Endothelial cell of umbilical vein (primary cell): ENCODE measurements around the gene SFXN3. TPM values are rescaled to one million over a fixed set of nuclear protein-coding genes. Genes with fewer than 3 reads are reported as not detected.

Experiments used
- BruUV-seq: library from RNA; stranded (reverse); fragments of 400-500 nt; replicated peaks from 2 replicates; lab custom pipeline; 2021; lab: Mats Ljungman, UMichigan
- CTCF ChIA-PET: fragments of 300-600, 350-600 bp; sonication (Branson Sonifier 250); formaldehyde crosslinking; loops from one replicate; lab custom pipeline; 2021; ENCODE audit warnings: antibody characterized with exemption, inconsistent platforms; lab: Charles Lee
- POLR2A ChIA-PET: fragments of 300-600, 350-600 bp; sonication (Branson Sonifier 250); formaldehyde crosslinking; loops from one replicate; lab custom pipeline; 2021; ENCODE audit warnings: antibody characterized with exemption, inconsistent platforms; lab: Charles Lee
- DNase-seq: peaks from one replicate; pipeline ENCODE4 v3.0.0-alpha.2; 2011; ENCODE audit warnings: low read depth, low spot score
- FAIRE-seq: peaks from 2 replicates; lab custom pipeline; 2011; peaks lifted over from hg19 to GRCh38; lab: Jason Lieb, UNC
- H2AFZ ChIP-seq: 2 replicates; pipeline ENCODE4 v1.6.0; 2012; ENCODE audit warnings: low read depth, low read length, control low read depth, inconsistent platforms
- H3K27ac ChIP-seq: 2 replicates; pipeline ENCODE4 v1.5.1; 2011; ENCODE audit warnings: low read depth, mild to moderate bottlenecking, control low read depth, low read length, moderate library complexity; ENCODE audit not compliant: insufficient read depth
- H3K27me3 ChIP-seq, 2 experiments: 2 replicates each; pipeline versions ENCODE4 v1.6.0 to v1.6.1; 2011; ENCODE audit warnings: low read length in 2 of 2, mixed read lengths in 1 of 2; ENCODE audit not compliant: control insufficient read depth in 2 of 2, insufficient read depth in 2 of 2
- H3K36me3 ChIP-seq, 2 experiments: 2 replicates in 1 of 2; 3 replicates in 1 of 2; pipeline ENCODE4 v1.5.1; 2011; ENCODE audit warnings: low read length in 2 of 2, mild to moderate bottlenecking in 1 of 2, moderate library complexity in 1 of 2; ENCODE audit not compliant: control insufficient read depth in 2 of 2, insufficient read depth in 2 of 2; ENCODE audit errors: extremely low read depth in 1 of 2
- H3K4me1 ChIP-seq: 3 replicates; pipeline ENCODE4 v1.5.1; 2011; ENCODE audit warnings: mild to moderate bottlenecking, low read length; ENCODE audit not compliant: control insufficient read depth, insufficient read depth; ENCODE audit errors: extremely low read depth
- H3K4me2 ChIP-seq: 2 replicates; pipeline ENCODE4 v1.6.1; 2011; ENCODE audit warnings: low read length, control low read depth, mixed read lengths; ENCODE audit not compliant: insufficient read depth
- H3K4me3 ChIP-seq, 3 experiments: fragments of 200-600 bp in 1 of 3; sonication (generic), shearing (Covaris generic) in 1 of 3; replicated peaks in 1 of 3; 2 replicates each; pipeline ENCODE4 v1.5.1; 2011 to 2016; ENCODE audit warnings: control low read depth in 3 of 3, low read length in 3 of 3, mild to moderate bottlenecking in 2 of 3, inconsistent platforms in 1 of 3, low read depth in 1 of 3, moderate library complexity in 1 of 3; ENCODE audit not compliant: insufficient read depth in 1 of 3
- H3K79me2 ChIP-seq: 2 replicates; pipeline ENCODE4 v1.6.0; 2012; ENCODE audit warnings: low read length, inconsistent platforms; ENCODE audit not compliant: control insufficient read depth, insufficient read depth
- H3K9ac ChIP-seq: replicated peaks from 2 replicates; pipeline ENCODE3; 2011; ENCODE audit warnings: low read length, control low read depth; ENCODE audit not compliant: insufficient read depth; ENCODE audit errors: extremely low read depth
- H3K9me1 ChIP-seq: replicated peaks from 3 replicates; pipeline ENCODE4 v1.6.0; 2011; ENCODE audit warnings: mild to moderate bottlenecking, low read length; ENCODE audit not compliant: control insufficient read depth, insufficient read depth; ENCODE audit errors: extremely low read depth
- H3K9me3 ChIP-seq: replicated peaks from 2 replicates; pipeline ENCODE4 v1.5.1; 2012; ENCODE audit warnings: low read length, inconsistent platforms; ENCODE audit not compliant: control insufficient read depth, insufficient read depth
- H4K20me1 ChIP-seq: replicated peaks from 2 replicates; pipeline ENCODE3; 2011; ENCODE audit warnings: mild to moderate bottlenecking, low read length; ENCODE audit not compliant: control insufficient read depth, insufficient read depth; ENCODE audit errors: extremely low read depth
- EZH2 ChIP-seq: IDR thresholded peaks from 2 replicates; pipeline ENCODE4 v1.6.1; 2012; ENCODE audit warnings: borderline replicate concordance, low read depth, mild to moderate bottlenecking, moderate library complexity, low read length, inconsistent platforms; ENCODE audit not compliant: severe bottlenecking
- FOS ChIP-seq: IDR thresholded peaks from 2 replicates; pipeline ENCODE4 v1.6.1; 2011; ENCODE audit warnings: mild to moderate bottlenecking, low read length, moderate library complexity, borderline replicate concordance; ENCODE audit not compliant: insufficient read depth
- GATA2 ChIP-seq: IDR thresholded peaks from 2 replicates; pipeline ENCODE4 v1.7.0; 2011; ENCODE audit warnings: low read depth, mild to moderate bottlenecking, moderate library complexity, mixed read lengths, low read length; ENCODE audit not compliant: insufficient read length, insufficient read depth
- JUN ChIP-seq: IDR thresholded peaks from 2 replicates; pipeline ENCODE4 v1.6.1; 2011; ENCODE audit warnings: borderline replicate concordance, low read depth; ENCODE audit not compliant: insufficient read length, insufficient read depth
- MAX ChIP-seq: IDR thresholded peaks from 2 replicates; pipeline ENCODE4 v1.6.1; 2011; ENCODE audit not compliant: insufficient read depth, insufficient read length
- MYC ChIP-seq: IDR thresholded peaks from one replicate; pipeline ENCODE4 v1.6.1; 2011; ENCODE audit warnings: mild to moderate bottlenecking, low read depth, low read length
- POLR2A ChIP-seq: IDR thresholded peaks from 2 replicates; pipeline ENCODE4 v1.6.1; 2012; ENCODE audit warnings: low read depth, mild to moderate bottlenecking, control low read depth, low read length
- POLR2AphosphoS5 ChIP-seq: IDR thresholded peaks from 2 replicates; pipeline ENCODE4 v1.6.1; 2012; ENCODE audit warnings: low read depth, mild to moderate bottlenecking, control low read depth, low read length, moderate library complexity; ENCODE audit not compliant: insufficient read depth
- dilution Hi-C: fragments of 300-500 bp; cut with MboI; formaldehyde crosslinking; loops from one replicate; pipeline ENCODE4 v1.15.0; 2019; ENCODE audit warnings: low sequenced_read_pairs; ENCODE audit not compliant: extremely low pct_ligation_motif_present
- intact Hi-C: fragments of 100-400 bp; cut with micrococcal nuclease; formaldehyde crosslinking; loops from one replicate; pipeline ENCODE4 v1.10.0; 2022
- polyA plus RNA-seq, 4 experiments: library from polyadenylated mRNA; depleted of rRNA in 3 of 4; stranded (reverse) in 3 of 4; unstranded in 1 of 4; fragments of >200 nt; gene quantifications; 2 replicates each; pipeline versions ENCODE4 v1.2.1 to v1.2.3, GENCODE V29; 2011 to 2012; ENCODE audit warnings: missing spikeins in 1 of 4
- total RNA-seq: library from RNA; stranded (reverse); gene quantifications from 2 replicates; pipeline ENCODE4 v1.2.3, GENCODE V29; 2021
- TF ChIP-seq, protein P1 (sequence below), 2 donors: IDR thresholded peaks; 1 replicate in 1 of 2; 2 replicates in 1 of 2; pipeline ENCODE4 v1.5.1; 2011; ENCODE audit warnings: low read length in 2 of 2, mild to moderate bottlenecking in 2 of 2, moderate library complexity in 2 of 2, control low read depth in 1 of 2, inconsistent platforms in 1 of 2, low read depth in 1 of 2; ENCODE audit not compliant: insufficient read depth in 1 of 2; ENCODE audit errors: extremely low read depth in 1 of 2

SFXN3 gene
- total and polyA plus RNA-seq, 2 donors (not counting 3 experiments of a cell fraction or from before 2014, with no cell fraction given) = 83.1 to 117 TPM

- BruUV-seq = no TSS peak
- TF ChIP-seq POLR2AphosphoS5 = no peak
- no peak for TF ChIP-seq EZH2
- TF ChIP-seq, protein P1, sequence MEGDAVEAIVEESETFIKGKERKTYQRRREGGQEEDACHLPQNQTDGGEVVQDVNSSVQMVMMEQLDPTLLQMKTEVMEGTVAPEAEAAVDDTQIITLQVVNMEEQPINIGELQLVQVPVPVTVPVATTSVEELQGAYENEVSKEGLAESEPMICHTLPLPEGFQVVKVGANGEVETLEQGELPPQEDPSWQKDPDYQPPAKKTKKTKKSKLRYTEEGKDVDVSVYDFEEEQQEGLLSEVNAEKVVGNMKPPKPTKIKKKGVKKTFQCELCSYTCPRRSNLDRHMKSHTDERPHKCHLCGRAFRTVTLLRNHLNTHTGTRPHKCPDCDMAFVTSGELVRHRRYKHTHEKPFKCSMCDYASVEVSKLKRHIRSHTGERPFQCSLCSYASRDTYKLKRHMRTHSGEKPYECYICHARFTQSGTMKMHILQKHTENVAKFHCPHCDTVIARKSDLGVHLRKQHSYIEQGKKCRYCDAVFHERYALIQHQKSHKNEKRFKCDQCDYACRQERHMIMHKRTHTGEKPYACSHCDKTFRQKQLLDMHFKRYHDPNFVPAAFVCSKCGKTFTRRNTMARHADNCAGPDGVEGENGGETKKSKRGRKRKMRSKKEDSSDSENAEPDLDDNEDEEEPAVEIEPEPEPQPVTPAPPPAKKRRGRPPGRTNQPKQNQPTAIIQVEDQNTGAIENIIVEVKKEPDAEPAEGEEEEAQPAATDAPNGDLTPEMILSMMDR (IDR thresholded peaks at IDR 0.05; ENCODE audit: extremely low read depth in 1 of 2, insufficient read depth in 1 of 2, low read depth in 1 of 2, low read length in 2 of 2) = no peak
- TF ChIP-seq JUN = no peak
- no peak for TF ChIP-seq GATA2
- TF ChIP-seq FOS = no peak
- no peak for TF ChIP-seq POLR2A
- TF ChIP-seq MYC = no peak
- no peak for TF ChIP-seq MAX
- POLR2A ChIA-PET = no interaction called here
- no peak for FAIRE-seq
- no peak overlapping the region for H2AFZ ChIP-seq
- CTCF ChIA-PET = interaction anchor here (1.6 to 12.6 kb wide), 3 partner anchors 10 to 65 kb away, joined by 3 to 254 read pairs (median 18); no protein-coding TSS in a partner anchor
- H3K27me3 ChIP-seq = no peaks in the 10 kb centered on the region
- no peaks in the 10 kb centered on the region for H3K9me3 ChIP-seq
- H4K20me1 ChIP-seq = no peaks in the 10 kb centered on the region
- peak overlapping the region; percentile 40 for H3K27ac ChIP-seq
- no peaks in the 10 kb centered on the region for H3K9me1 ChIP-seq
- H3K79me2 ChIP-seq = peaks cover 34% of the 10 kb centered on the region
- H3K9ac ChIP-seq = no peak overlapping the region
- dilution Hi-C loops = no loop called here
- H3K4me2 ChIP-seq = peak overlapping the region; percentile 3
- H3K36me3 ChIP-seq = peaks cover 13 to 29% of the 10 kb centered on the region in 2 experiments
- H3K4me3 ChIP-seq = no peak overlapping the region
- intact Hi-C loops = loop anchor here (1.0 kb wide), 1 partner anchor 31 kb away; no protein-coding TSS in a partner anchor
- peaks cover 29% of the 10 kb centered on the region for H3K4me1 ChIP-seq
- DNase-seq = no peak
These were observed 29.4 kb upstream of the SFXN3 start for GRCh38 chr10:101001659-101002035.
